Left ventricle myocardium superior (tissue), 1 donor: ENCODE data around the gene DCBLD1. TPM values are rescaled to one million over a fixed set of nuclear protein-coding genes. Genes with fewer than 3 reads are reported as not detected.

Experiments used
- ATAC-seq: fragments of 200-7000 bp; cut with Tn5 transposase; one replicate; pipeline ENCODE4 v1.9.1; 2020; ENCODE audit warnings: mild to moderate bottlenecking, moderate library complexity
- DNase-seq: peaks from one replicate; pipeline ENCODE4 v3.0.0-alpha.2; 2020
- intact Hi-C: fragments of 100-400 bp; cut with micrococcal nuclease; formaldehyde crosslinking; loops from one replicate; pipeline ENCODE4 v1.11.0; 2022
- total RNA-seq: library from RNA; stranded (reverse); fragmentation: NEBNext Ultra II Directional; extraction: Animal tissue kit (Norgen Biotek cat#: 25700); gene quantifications from one replicate; pipeline ENCODE4 v1.2.1, GENCODE V29; 2021
- donor health status: DM: no; HTN: yes; CAD: no; lungs with severe emphysema.

Gene DCBLD1
- total RNA-seq, 1 donor from 2014 or later = 6.0 TPM

GRCh38 chr6:117591405-117591804, 108.9 kb downstream of the DCBLD1 start:
- intact Hi-C loops = no loop called here
- DNase-seq (no peak), ATAC-seq (peak; percentile 39)

- intact Hi-C loops = no loop called here
- DNase-seq (no peak), ATAC-seq (peak; percentile 94)
Observed at GRCh38 chr6:117592983-117593759, 110.7 kb downstream of the DCBLD1 start.

- no peak for ATAC-seq
- no peak for DNase-seq
- intact Hi-C loops = no loop called here
Observed at GRCh38 chr6:117595099-117595923, 112.8 kb downstream of the DCBLD1 start.

GRCh38 chr6:117597755-117598154, 115.3 kb downstream of the DCBLD1 start:
- ATAC-seq = no peak
- intact Hi-C loops = no loop called here
- no peak for DNase-seq

Other genes with a start within 250 kb of the DCBLD1 start
- gene VGLL2, start 217.1 kb upstream of the DCBLD1 start, total RNA-seq = not detected
- 0.02 TPM for gene ROS1, start 56.7 kb upstream of the DCBLD1 start, total RNA-seq
- gene GOPC, start 119.8 kb downstream of the DCBLD1 start, total RNA-seq = 19.3 TPM
- 14.4 TPM for gene NUS1, start 192.8 kb downstream of the DCBLD1 start, total RNA-seq